HG03280 (cell line): Measurements from ENCODE around the gene POU6F2.

Experiments
- ATAC-seq: cut with Tn5 transposase; IDR thresholded peaks from one replicate; pipeline ENCODE4 v1.9.1; 2021; ENCODE audit warnings: mild to moderate bottlenecking, moderate library complexity; ENCODE audit not compliant: unreplicated experiment

Gene POU6F2

DNA sequence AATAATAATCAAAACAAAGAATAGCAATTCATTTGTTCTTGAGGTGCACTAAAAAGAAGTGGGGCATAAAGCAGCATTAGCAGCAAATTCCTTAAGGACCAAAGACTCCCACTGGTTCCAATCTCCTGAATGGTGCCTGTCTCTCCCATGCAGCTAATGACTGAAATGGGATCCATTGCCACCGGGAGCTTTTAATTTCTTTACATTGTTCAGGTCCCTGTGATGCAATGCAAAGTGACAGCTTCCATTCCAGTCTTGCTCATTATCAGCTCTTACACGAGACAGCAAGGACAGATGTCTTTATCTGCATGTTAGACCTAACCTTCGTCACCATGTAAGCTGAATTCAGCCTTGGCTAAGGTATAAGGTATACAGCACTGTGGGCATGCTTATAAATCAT, 148.1 kb downstream of the POU6F2 start:
- ATAC-seq, result no peak

DNA sequence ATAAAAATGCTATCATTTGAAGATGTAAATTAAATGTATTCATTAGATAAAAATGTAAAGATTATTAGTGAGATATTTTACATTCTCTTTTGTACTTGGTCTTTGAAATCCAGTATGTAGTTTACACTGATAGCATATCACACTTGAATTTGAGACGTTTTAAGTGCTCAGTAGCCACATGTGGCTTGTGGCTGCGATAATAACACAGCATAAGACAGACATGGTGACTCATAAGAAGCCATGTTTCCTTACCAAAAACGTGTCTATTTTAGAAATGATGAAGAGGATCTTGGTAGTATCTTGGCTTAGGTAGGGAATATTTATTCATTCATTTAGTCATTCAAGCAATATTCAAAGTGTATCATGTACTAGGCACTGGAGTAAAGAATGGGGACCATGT, 149.3 kb downstream of the POU6F2 start:
- ATAC-seq, result no peak

GRCh38 chr7:39128287-39128843, 150.7 kb downstream of the POU6F2 start:
- ATAC-seq, result no peak

DNA sequence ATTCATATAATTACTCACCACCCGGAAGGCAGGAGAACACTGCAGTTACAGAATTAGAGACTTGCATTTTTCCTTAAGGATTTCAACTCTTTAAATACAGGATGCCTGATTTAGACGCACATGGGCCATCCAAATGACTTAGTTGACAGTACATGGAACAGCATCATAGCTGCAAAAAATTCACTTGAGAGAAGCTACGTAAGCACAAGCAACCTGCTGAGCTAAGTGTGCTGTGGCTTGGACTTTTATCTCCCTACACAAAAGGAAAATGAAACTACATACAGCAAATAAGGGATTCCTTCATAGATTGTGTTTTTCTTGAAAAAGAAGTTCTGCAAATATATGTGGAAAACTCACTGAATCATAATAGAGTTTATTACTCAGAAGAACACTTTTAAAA, 152.6 kb downstream of the POU6F2 start:
- ATAC-seq, result no peak

DNA sequence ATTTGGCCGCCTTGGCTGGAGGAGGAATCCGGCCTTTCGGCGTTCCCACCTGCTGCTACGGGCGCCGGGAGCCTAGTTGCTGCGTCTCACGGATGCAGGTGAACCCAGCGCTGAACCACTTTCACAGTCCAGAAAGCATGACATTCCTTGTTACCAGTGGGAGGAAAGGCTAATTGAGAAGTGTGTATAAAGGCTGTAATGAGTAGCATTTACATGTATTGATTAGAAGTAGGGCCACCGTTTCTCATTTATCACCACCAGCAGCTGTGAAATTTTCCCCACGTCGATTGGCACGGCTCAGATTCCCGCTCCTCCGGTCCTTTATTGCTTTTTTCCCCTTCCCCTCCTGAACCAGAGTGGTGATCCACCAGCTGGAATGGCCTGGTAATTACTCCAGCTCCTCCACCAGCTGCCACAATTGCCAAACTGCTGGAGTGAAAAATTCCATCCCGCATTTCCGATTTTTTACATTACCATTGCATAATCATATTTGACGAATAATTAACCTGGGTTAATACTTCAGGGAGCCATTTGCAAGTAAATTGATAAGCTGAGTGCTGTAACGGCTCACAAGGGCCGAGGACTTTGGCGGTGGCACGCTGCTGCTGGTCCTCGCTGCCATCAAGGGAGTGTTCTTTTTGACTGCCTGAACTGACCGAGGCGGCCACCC, 153.3 kb downstream of the POU6F2 start:
- no peak for ATAC-seq

- no peak for ATAC-seq
These were observed 154.6 kb downstream of the POU6F2 start for GRCh38 chr7:39132306-39132705.

DNA sequence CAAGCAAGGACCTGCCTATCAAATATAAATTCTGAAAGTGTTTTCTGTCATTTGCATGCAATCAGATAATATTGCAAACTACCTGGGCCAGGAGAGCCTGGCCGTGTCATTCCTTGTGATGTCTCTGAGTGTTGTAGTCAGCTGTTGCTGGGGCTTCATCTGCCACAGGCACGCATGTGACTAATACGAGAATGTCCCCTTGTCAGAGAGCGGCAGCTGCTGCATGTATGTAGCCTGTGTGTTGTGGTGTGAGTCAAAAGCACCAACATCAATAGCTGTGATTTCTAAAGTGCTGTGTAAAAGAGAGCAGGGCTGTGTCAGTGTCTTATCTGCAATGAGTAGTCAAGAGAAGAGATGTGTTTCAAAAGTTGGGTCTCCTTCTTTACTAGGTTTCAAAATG, 155.4 kb downstream of the POU6F2 start:
- ATAC-seq, result no peak

GRCh38 chr7:39137480-39137879, 159.8 kb downstream of the POU6F2 start:
- no peak for ATAC-seq

DNA sequence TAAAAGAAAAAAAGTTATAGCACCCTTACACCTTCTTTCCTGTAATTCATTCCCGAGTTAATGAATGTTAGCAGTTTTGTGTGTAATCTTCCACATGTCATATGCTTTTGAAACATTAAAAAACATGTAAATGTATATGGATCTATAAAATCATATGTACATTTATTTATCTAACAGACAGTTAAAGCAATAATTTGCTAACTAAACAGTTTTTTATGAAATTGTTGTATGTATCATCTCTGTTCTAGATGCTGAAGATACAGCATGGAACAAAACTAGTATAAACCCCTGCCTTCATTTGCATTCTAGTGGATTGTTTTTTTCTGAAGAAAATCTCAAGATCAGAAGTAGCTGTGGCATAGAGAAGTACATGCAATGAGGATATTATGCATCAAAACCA, 165.0 kb downstream of the POU6F2 start:
- no peak for ATAC-seq

GRCh38 chr7:39144420-39144819, 166.7 kb downstream of the POU6F2 start:
- no peak for ATAC-seq

- no peak for ATAC-seq
These were observed 167.6 kb downstream of the POU6F2 start for GRCh38 chr7:39145283-39145682.

GRCh38 chr7:39145935-39146334, 168.2 kb downstream of the POU6F2 start:
- no peak for ATAC-seq

DNA sequence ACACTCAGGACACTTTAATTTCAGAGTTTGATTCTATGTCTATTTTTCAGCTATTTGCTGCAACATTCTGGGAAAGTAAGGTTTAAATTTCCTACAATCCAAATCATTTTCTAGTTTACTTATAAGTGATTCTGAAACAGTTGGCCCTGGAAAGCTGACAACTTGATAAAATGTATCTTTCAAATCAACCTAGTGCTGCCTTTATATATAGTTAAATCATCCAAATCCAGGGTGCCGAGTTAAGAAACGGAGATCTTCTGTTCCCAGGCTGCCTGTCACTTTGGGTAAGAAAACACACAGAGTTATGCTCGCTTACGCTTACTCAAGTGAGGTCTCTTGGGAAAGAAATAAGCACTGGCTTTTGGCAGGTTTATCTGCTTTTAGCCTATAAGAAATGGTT, 175.0 kb downstream of the POU6F2 start:
- no peak for ATAC-seq

- ATAC-seq, result no peak
These were observed 175.4 kb downstream of the POU6F2 start for GRCh38 chr7:39153113-39153512.

GRCh38 chr7:39153647-39154046, 175.9 kb downstream of the POU6F2 start:
- no peak for ATAC-seq

DNA sequence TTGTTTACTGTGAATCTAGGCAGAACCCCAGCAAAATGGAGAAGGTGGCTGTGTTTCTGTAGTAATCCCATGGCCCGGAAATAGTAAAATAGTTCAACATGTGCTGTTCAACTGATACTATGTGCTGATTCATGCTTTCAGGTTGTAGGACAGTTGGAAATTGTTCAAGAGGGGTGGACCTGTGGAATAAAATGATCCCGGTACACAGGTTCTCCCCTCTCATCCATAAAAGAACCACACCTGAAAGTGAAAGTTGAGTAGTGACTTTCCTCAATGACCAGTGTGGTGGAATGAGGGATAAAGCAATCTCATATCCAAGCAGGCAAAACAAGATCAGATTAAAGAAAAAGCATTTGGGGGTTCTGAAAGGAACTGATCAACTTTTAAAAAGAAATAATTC, 177.1 kb downstream of the POU6F2 start:
- ATAC-seq, result no peak

DNA sequence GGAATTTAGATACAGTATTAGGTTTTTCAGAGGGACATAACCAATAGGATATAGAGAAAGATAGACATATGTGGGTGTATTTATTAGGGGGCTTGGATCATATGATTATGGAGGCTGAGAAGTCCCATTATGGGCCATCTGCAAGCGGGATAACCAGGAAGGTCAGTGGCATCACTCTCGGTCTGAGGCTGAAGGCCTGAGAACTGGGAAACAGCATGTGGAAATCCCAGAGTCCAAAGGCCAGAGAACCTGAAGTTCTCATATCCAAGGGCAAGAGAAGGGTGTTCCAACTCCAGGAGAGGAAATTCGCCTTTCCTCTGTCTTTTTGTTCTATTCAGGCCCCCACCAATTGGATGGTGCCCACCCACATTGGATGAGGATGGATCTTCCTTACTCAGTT, 180.7 kb downstream of the POU6F2 start:
- no peak for ATAC-seq

DNA sequence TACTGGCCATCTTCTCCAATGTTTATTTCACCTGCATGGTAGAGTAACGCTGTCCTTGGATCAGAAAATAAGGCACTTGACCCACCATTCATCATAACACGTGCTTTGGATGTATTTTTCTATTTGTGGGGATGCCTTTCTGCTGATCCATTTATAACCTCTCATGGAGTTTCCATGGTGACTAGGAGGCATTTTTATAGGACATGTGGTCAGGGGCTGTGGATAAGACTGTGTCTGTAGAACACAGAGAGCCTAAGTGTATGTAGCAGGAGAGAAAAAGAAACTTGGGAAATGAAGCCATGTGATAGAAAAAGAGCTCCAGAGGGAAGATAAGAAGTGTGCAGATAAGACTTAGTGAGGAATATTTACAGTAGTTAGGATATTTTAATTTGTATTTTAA, 184.2 kb downstream of the POU6F2 start:
- no peak for ATAC-seq

DNA sequence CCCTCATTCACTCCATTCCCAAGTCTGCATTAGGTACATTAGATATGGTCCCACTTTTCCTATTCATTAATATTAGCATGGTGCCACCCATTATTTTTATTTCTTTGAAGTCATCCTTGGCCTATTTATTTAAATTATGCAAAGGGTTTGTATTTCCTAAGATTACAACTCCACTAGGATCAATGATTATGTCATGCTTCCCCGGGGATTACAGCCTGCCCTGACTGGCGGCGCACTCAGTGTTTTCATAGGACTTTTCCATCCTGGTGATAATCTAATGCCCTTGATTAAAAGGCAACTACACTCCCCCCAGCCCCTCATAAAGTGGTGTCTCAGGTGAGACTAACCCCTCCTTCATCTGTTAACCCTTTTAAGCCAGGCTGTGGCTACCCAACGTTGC, 187.2 kb downstream of the POU6F2 start:
- ATAC-seq, result no peak

- ATAC-seq, result no peak
These were observed 190.8 kb downstream of the POU6F2 start for GRCh38 chr7:39168403-39169098.

DNA sequence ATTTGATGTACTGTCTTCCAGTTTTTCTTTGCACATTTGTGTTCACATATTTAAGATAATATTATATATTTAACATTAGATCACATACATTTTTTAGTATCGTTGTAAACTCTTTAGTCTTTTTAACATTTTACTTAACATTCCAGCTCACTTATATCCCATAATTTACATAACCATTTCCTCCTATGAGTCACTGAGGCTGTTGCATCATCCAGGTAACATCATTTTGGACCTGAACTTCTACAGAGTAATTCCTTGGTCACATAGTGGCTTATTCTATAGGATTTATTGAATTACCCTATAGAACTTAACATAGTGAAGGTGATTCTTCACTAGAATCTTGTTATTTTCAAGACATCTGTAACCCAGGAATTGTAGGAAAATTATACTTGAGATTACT, 194.4 kb downstream of the POU6F2 start:
- no peak for ATAC-seq

- ATAC-seq, result no peak
These were observed 203.7 kb downstream of the POU6F2 start for GRCh38 chr7:39181398-39181797.

DNA sequence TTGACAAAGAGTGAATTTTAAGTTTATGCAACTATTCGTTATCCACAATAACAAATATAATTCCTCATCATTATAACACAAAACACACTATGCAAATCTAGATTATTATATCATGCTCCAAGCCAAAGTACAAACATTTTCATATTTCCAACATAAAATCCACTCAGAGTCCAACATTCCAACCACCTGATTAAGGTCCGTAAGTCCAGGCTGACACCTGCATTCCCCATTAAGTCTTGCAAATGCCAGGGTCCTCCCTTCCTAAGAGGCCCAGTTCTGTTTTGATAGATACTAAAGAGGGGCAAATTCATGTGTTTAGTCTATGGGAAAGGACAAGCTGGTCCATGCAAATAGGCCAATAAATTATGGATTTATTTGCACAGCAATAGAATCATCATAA, 206.1 kb downstream of the POU6F2 start:
- no peak for ATAC-seq
